IMR-90 (cell line): Measurements from ENCODE around the gene EBP. TPM values are rescaled to one million over a fixed set of nuclear protein-coding genes. Genes with fewer than 3 reads are reported as not detected.

Experiments
- ATAC-seq: fragments of 200-7000 bp; cut with Tn5 transposase; 2 replicates; pipeline ENCODE4 v1.9.1; 2020; ENCODE audit warnings: low read depth, mild to moderate bottlenecking, moderate library complexity
- BruUV-seq: library from RNA; stranded (reverse); fragments of 400-500 nt; replicated peaks from 2 replicates; lab custom pipeline; 2021; lab: Mats Ljungman, UMichigan
- CTCF ChIA-PET: fragments of 300-600 bp; formaldehyde crosslinking; extraction: SDS; loops from one replicate; lab custom pipeline; 2021; ENCODE audit warnings: antibody characterized with exemption; lab: Yijun Ruan, JAX
- POLR2A ChIA-PET: fragments of 300-600 bp; sonication (Branson Sonifier 250); formaldehyde crosslinking; loops from one replicate; lab custom pipeline; 2022; ENCODE audit warnings: antibody characterized with exemption; ENCODE audit not compliant: unreplicated experiment; lab: Charles Lee
- DNase-seq: peaks from one replicate; pipeline ENCODE4 v3.0.0; 2013
- H2AFZ ChIP-seq: replicated peaks from 2 replicates; pipeline ENCODE3; 2013; ENCODE audit warnings: low read length, mild to moderate bottlenecking; ENCODE audit not compliant: poor library complexity
- H2AK5ac ChIP-seq: 2 replicates; pipeline ENCODE4 v1.6.1; 2013; ENCODE audit warnings: low read depth, low read length, inconsistent platforms
- H2AK9ac ChIP-seq: replicated peaks from 2 replicates; pipeline ENCODE3; 2013; ENCODE audit warnings: mild to moderate bottlenecking, low read depth, low read length, moderate library complexity; ENCODE audit not compliant: poor library complexity
- H2BK120ac ChIP-seq: 2 replicates; pipeline ENCODE4 v1.6.1; 2013; ENCODE audit warnings: low read depth, low read length, inconsistent platforms
- H2BK15ac ChIP-seq: 3 replicates; pipeline ENCODE4 v1.6.1; 2013; ENCODE audit warnings: low read depth, low read length, inconsistent platforms
- H2BK20ac ChIP-seq: 2 replicates; pipeline ENCODE4 v1.6.1; 2013; ENCODE audit warnings: low read depth, mild to moderate bottlenecking, inconsistent platforms, low read length, moderate library complexity
- H2BK5ac ChIP-seq: 2 replicates; pipeline ENCODE4 v1.6.1; 2013; ENCODE audit warnings: mild to moderate bottlenecking, low read depth, low read length, inconsistent platforms; ENCODE audit not compliant: poor library complexity, severe bottlenecking
- H3K14ac ChIP-seq: replicated peaks from 2 replicates; pipeline ENCODE4 v1.6.1; 2013; ENCODE audit warnings: low read depth, low read length, inconsistent platforms
- H3K18ac ChIP-seq: 2 replicates; pipeline ENCODE4 v1.6.1; 2013; ENCODE audit warnings: low read depth, low read length, control low read depth
- H3K23ac ChIP-seq: 2 replicates; pipeline ENCODE4 v1.6.1; 2013; ENCODE audit warnings: low read depth, low read length, inconsistent platforms
- H3K27ac ChIP-seq: 2 replicates; pipeline ENCODE4 v1.5.1; 2013; ENCODE audit warnings: mild to moderate bottlenecking, control low read depth, low read length; ENCODE audit not compliant: insufficient read depth
- H3K27me3 ChIP-seq: 2 replicates; pipeline ENCODE4 v1.6.1; 2013; ENCODE audit warnings: low read length; ENCODE audit not compliant: control insufficient read depth, insufficient read depth
- H3K36me3 ChIP-seq: 2 replicates; pipeline ENCODE4 v1.6.1; 2013; ENCODE audit warnings: low read length, mixed read lengths; ENCODE audit not compliant: control insufficient read depth, insufficient read depth
- H3K4ac ChIP-seq: 2 replicates; pipeline ENCODE4 v1.6.1; 2013; ENCODE audit warnings: low read depth, low read length, inconsistent platforms
- H3K4me1 ChIP-seq: 2 replicates; pipeline ENCODE4 v1.6.1; 2013; ENCODE audit warnings: low read length, mixed read lengths; ENCODE audit not compliant: control insufficient read depth, insufficient read depth
- H3K4me2 ChIP-seq: 2 replicates; pipeline ENCODE4 v1.6.1; 2013; ENCODE audit warnings: low read depth, mild to moderate bottlenecking, control low read depth, low read length, moderate library complexity
- H3K4me3 ChIP-seq: 2 replicates; pipeline ENCODE4 v1.5.1; 2013; ENCODE audit warnings: low read depth, mild to moderate bottlenecking, control low read depth, low read length, moderate library complexity; ENCODE audit not compliant: insufficient read depth
- H3K56ac ChIP-seq: 2 replicates; pipeline ENCODE4 v1.6.1; 2013; ENCODE audit warnings: low read length, inconsistent platforms; ENCODE audit not compliant: insufficient read depth; ENCODE audit errors: extremely low read depth
- H3K79me1 ChIP-seq, 2 experiments: 2 replicates each; pipeline ENCODE4 v1.6.1; 2013; ENCODE audit warnings: low read length in 2 of 2, inconsistent platforms in 1 of 2, low read depth in 1 of 2
- H3K9ac ChIP-seq: 2 replicates; pipeline ENCODE4 v1.6.1; 2013; ENCODE audit warnings: low read depth, low read length, control low read depth
- H3K9me1 ChIP-seq: 2 replicates; pipeline ENCODE4 v1.6.1; 2013; ENCODE audit warnings: low read length, inconsistent platforms; ENCODE audit not compliant: insufficient read depth
- H3K9me3 ChIP-seq: 2 replicates; pipeline ENCODE4 v1.6.1; 2013; ENCODE audit warnings: low read length; ENCODE audit not compliant: control insufficient read depth, insufficient read depth
- H4K20me1 ChIP-seq: 2 replicates; pipeline ENCODE4 v1.6.1; 2013; ENCODE audit warnings: low read length, inconsistent platforms; ENCODE audit not compliant: insufficient read depth
- H4K5ac ChIP-seq: 2 replicates; pipeline ENCODE4 v1.6.1; 2013; ENCODE audit warnings: mild to moderate bottlenecking, low read depth, low read length, control low read depth
- H4K8ac ChIP-seq, 2 experiments: 2 replicates each; pipeline ENCODE4 v1.6.1; 2013; ENCODE audit warnings: low read depth in 2 of 2, low read length in 2 of 2, control low read depth in 1 of 2, inconsistent platforms in 1 of 2
- H4K91ac ChIP-seq: 2 replicates; pipeline ENCODE4 v1.6.1; 2013; ENCODE audit warnings: low read depth, low read length, inconsistent platforms; ENCODE audit not compliant: insufficient read depth
- FOS ChIP-seq: fragments of 150-350 bp; IDR thresholded peaks from 2 replicates; pipeline ENCODE4 v1.6.1; 2016; ENCODE audit warnings: low read depth, low read length
- NFE2L2 ChIP-seq: fragments of 150-350 bp; IDR thresholded peaks from 2 replicates; pipeline ENCODE4 v1.6.1; 2016; ENCODE audit warnings: low read depth, mild to moderate bottlenecking, low read length
- POLR2A ChIP-seq: IDR thresholded peaks from 2 replicates; pipeline ENCODE4 v1.6.1; 2012; ENCODE audit warnings: mild to moderate bottlenecking, low read depth, low read length
- RAD21 ChIP-seq: IDR thresholded peaks from 2 replicates; pipeline ENCODE4 v1.6.1; 2012; ENCODE audit warnings: low read length, improper control_type of control experiment
- RFX5 ChIP-seq: IDR thresholded peaks from 2 replicates; pipeline ENCODE4 v1.8.0; 2012; ENCODE audit warnings: low read depth, mild to moderate bottlenecking, low read length, moderate library complexity
- SMC3 ChIP-seq: fragments of 150-350 bp; IDR thresholded peaks from 2 replicates; pipeline ENCODE4 v1.6.1; 2016; ENCODE audit warnings: low read depth, mild to moderate bottlenecking, antibody characterized with exemption, low read length, moderate library complexity
- WGBS, 2 experiments: methylation state at CpG; one replicate each; pipeline versions ENCODE4 v1.1.5 to v1.1.7; 2013; ENCODE audit warnings: missing lambda C conversion rate in 2 of 2; ENCODE audit not compliant: insufficient read length in 1 of 2; ENCODE audit errors: extremely low coverage in 2 of 2; 5-methylcytosine and 5-hydroxymethylcytosine counted together
- dilution Hi-C: fragments of 300-500 bp; cut with HindIII; formaldehyde crosslinking; loops from one replicate; pipeline ENCODE4 v1.14.3; 2018; ENCODE audit warnings: low sequenced_read_pairs; ENCODE audit not compliant: unreplicated experiment
- in situ Hi-C: fragments of 300-500 bp; cut with MboI; formaldehyde crosslinking; loops from 3 replicates; pipeline ENCODE4 v1.14.3; 2019; ENCODE audit warnings: low sequenced_read_pairs, inconsistent platforms, mixed read lengths
- intact Hi-C: fragments of 100-400 bp; cut with micrococcal nuclease; formaldehyde crosslinking; loops from 2 replicates; pipeline ENCODE4 v1.10.0; 2022
- polyA plus RNA-seq, 3 experiments: library from polyadenylated mRNA; depleted of rRNA; stranded (reverse); fragments of >200 nt; gene quantifications; 2 replicates each; pipeline ENCODE4 v1.2.3, GENCODE V29; 2012; ENCODE audit warnings: low replicate concordance in 1 of 3
- total RNA-seq: library from RNA; depleted of rRNA; stranded (reverse); fragments of >200 nt; gene quantifications from 2 replicates; pipeline ENCODE4 v1.2.3, GENCODE V29; 2012
- TF ChIP-seq, protein P1 (sequence below): conservative IDR thresholded peaks from 2 replicates; pipeline ENCODE4 v1.5.1; 2012; ENCODE audit warnings: mild to moderate bottlenecking, low read depth, low read length, improper control_type of control experiment

EBP gene
- total and polyA plus RNA-seq, 2 of the 4 experiments (the other 2 are of a cell fraction), result 39.4 to 78.9 TPM

GRCh38 chrX:48511560-48511959 is 10.0 kb upstream of the EBP start:
- no peak overlapping the region for H2AFZ ChIP-seq
- no peak overlapping the region for H3K4me3 ChIP-seq
- H4K91ac ChIP-seq, result no peak overlapping the region
- WGBS, 2 experiments, result 52% methylated on average over 2 of the region's 4 CpGs; no CpG with 5 or more reads in 1 of the 2 experiments
- H4K20me1 ChIP-seq, result no peaks in the 10 kb centered on the region
- H3K4me1 ChIP-seq, result no peaks in the 10 kb centered on the region
- H4K8ac ChIP-seq, result no peak overlapping the region
- H2BK5ac ChIP-seq, result no peak overlapping the region
- no peaks in the 10 kb centered on the region for H3K9me1 ChIP-seq
- intact Hi-C loops, result no loop called here
- no peak overlapping the region for H3K4me2 ChIP-seq
- H2AK5ac ChIP-seq, result no peak overlapping the region
- no peak overlapping the region for H3K14ac ChIP-seq
- no peak overlapping the region for H3K23ac ChIP-seq
- H3K79me1 ChIP-seq, result peaks cover 6 to 12% of the 10 kb centered on the region in 2 experiments; a peak in 3 of 4 replicates
- H2AK9ac ChIP-seq, result peak overlapping the region; percentile 34
- no TSS peak for BruUV-seq
- H3K56ac ChIP-seq, result no peak overlapping the region
- H3K27me3 ChIP-seq, result no peaks in the 10 kb centered on the region
- in situ Hi-C loops, result no loop called here
- POLR2A ChIA-PET, result no interaction called here
- no peak overlapping the region for H2BK15ac ChIP-seq
- dilution Hi-C loops, result no loop called here
- H3K9ac ChIP-seq, result no peak overlapping the region
- peaks cover 3% of the 10 kb centered on the region for H3K36me3 ChIP-seq
- ATAC-seq, result no peak
- H3K9me3 ChIP-seq, result no peaks in the 10 kb centered on the region; the same call in 1 of the 2 replicates
- peak; percentile 56 for TF ChIP-seq RAD21
- TF ChIP-seq FOS, result no peak
- TF ChIP-seq, protein P1, sequence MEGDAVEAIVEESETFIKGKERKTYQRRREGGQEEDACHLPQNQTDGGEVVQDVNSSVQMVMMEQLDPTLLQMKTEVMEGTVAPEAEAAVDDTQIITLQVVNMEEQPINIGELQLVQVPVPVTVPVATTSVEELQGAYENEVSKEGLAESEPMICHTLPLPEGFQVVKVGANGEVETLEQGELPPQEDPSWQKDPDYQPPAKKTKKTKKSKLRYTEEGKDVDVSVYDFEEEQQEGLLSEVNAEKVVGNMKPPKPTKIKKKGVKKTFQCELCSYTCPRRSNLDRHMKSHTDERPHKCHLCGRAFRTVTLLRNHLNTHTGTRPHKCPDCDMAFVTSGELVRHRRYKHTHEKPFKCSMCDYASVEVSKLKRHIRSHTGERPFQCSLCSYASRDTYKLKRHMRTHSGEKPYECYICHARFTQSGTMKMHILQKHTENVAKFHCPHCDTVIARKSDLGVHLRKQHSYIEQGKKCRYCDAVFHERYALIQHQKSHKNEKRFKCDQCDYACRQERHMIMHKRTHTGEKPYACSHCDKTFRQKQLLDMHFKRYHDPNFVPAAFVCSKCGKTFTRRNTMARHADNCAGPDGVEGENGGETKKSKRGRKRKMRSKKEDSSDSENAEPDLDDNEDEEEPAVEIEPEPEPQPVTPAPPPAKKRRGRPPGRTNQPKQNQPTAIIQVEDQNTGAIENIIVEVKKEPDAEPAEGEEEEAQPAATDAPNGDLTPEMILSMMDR, result peak; percentile 43
- TF ChIP-seq SMC3, result peak; percentile 43
- TF ChIP-seq RFX5, result no peak
- no peak for TF ChIP-seq POLR2A
- TF ChIP-seq NFE2L2, result no peak
- H4K5ac ChIP-seq, result no peak overlapping the region
- H2BK120ac ChIP-seq, result no peak overlapping the region
- no peak for DNase-seq
- no peak overlapping the region for H3K18ac ChIP-seq
- CTCF ChIA-PET, result no interaction called here
- no peak overlapping the region for H3K4ac ChIP-seq
- H3K27ac ChIP-seq, result no peak overlapping the region
- no peak overlapping the region for H2BK20ac ChIP-seq
